GM18951 (cell line): ENCODE measurements around the gene KLHL14.

Source experiments
- POLR2A ChIP-seq: IDR thresholded peaks from 4 replicates; pipeline ENCODE4 v1.6.1; 2011; ENCODE audit warnings: mild to moderate bottlenecking; ENCODE audit not compliant: insufficient read length, insufficient read depth; ENCODE audit errors: extremely low read depth
- in situ Hi-C: fragments of 300-500 bp; cut with MboI; formaldehyde crosslinking; loops from one replicate; pipeline ENCODE4 v1.12.0; 2022; ENCODE audit warnings: low sequenced_read_pairs, mixed read lengths, inconsistent platforms; ENCODE audit not compliant: unreplicated experiment

KLHL14 gene

GRCh38 chr18:32724071-32724749 lies 48.6 kb downstream of the KLHL14 start:
- in situ Hi-C loops, result no loop called here

GRCh38 chr18:32722279-32722678 lies 50.5 kb downstream of the KLHL14 start:
- in situ Hi-C loops, result no loop called here
- no peak for TF ChIP-seq POLR2A

More at GRCh38 chr18:32724071-32724749, 48.6 kb downstream of the KLHL14 start:
- TF ChIP-seq POLR2A, result no peak

- in situ Hi-C loops, result loop anchor here (10.0 kb wide), 1 partner anchor 208 kb away; no protein-coding TSS in a partner anchor
- TF ChIP-seq POLR2A, result no peak
These were observed 55.7 kb downstream of the KLHL14 start for GRCh38 chr18:32717126-32717525.

- in situ Hi-C loops, result loop anchor here (10.0 kb wide), 1 partner anchor 210 kb away; no protein-coding TSS in a partner anchor
- no peak for TF ChIP-seq POLR2A
These were observed 58.2 kb downstream of the KLHL14 start for GRCh38 chr18:32714571-32715148.

- no peak for TF ChIP-seq POLR2A
- in situ Hi-C loops, result loop anchor here (10.0 kb wide), 1 partner anchor 212 kb away; no protein-coding TSS in a partner anchor
These were observed 60.0 kb downstream of the KLHL14 start for GRCh38 chr18:32712860-32713259.

GRCh38 chr18:32711862-32712261 lies 61.0 kb downstream of the KLHL14 start:
- no peak for TF ChIP-seq POLR2A
- in situ Hi-C loops, result loop anchor here (10.0 kb wide), 1 partner anchor 213 kb away; no protein-coding TSS in a partner anchor

GRCh38 chr18:32707586-32707985 lies 65.2 kb downstream of the KLHL14 start:
- in situ Hi-C loops, result no loop called here
- TF ChIP-seq POLR2A, result no peak

- in situ Hi-C loops, result no loop called here
These were observed 65.7 kb downstream of the KLHL14 start for GRCh38 chr18:32707147-32707546.

GRCh38 chr18:32701313-32701712 lies 71.5 kb downstream of the KLHL14 start:
- TF ChIP-seq POLR2A, result no peak
- in situ Hi-C loops, result no loop called here

More at GRCh38 chr18:32707147-32707546, 65.7 kb downstream of the KLHL14 start:
- TF ChIP-seq POLR2A, result no peak

- no peak for TF ChIP-seq POLR2A
- in situ Hi-C loops, result no loop called here
These were observed 74.7 kb downstream of the KLHL14 start for GRCh38 chr18:32698153-32698552.

- no peak for TF ChIP-seq POLR2A
- in situ Hi-C loops, result no loop called here
These were observed 76.4 kb downstream of the KLHL14 start for GRCh38 chr18:32696376-32696775.

GRCh38 chr18:32695534-32695933 lies 77.3 kb downstream of the KLHL14 start:
- no peak for TF ChIP-seq POLR2A
- in situ Hi-C loops, result no loop called here

- no peak for TF ChIP-seq POLR2A
- in situ Hi-C loops, result no loop called here
These were observed 84.0 kb downstream of the KLHL14 start for GRCh38 chr18:32688821-32689220.

GRCh38 chr18:32684940-32685339 lies 87.9 kb downstream of the KLHL14 start:
- no peak for TF ChIP-seq POLR2A
- in situ Hi-C loops, result no loop called here

GRCh38 chr18:32684096-32684495 lies 88.7 kb downstream of the KLHL14 start:
- in situ Hi-C loops, result no loop called here

More at GRCh38 chr18:32684096-32684495, 88.7 kb downstream of the KLHL14 start:
- no peak for TF ChIP-seq POLR2A
